Chondrocyte (in vitro differentiated cells): ENCODE data around the gene POLD2. TPM values are rescaled to one million over a fixed set of nuclear protein-coding genes. Genes with fewer than 3 reads are reported as not detected.

Experiments used
- DNase-seq: peaks from one replicate; pipeline ENCODE4 v3.0.0; 2021; ENCODE audit warnings: mixed read lengths, low spot score
- H3K27ac Mint-ChIP-seq: one replicate; pipeline ENCODE4 v1.8.0; 2021; ENCODE audit warnings: mild to moderate bottlenecking, moderate library complexity, mixed read lengths; ENCODE audit not compliant: unreplicated experiment
- H3K27me3 Mint-ChIP-seq: 2 replicates; pipeline ENCODE4 v1.8.0; 2021; ENCODE audit warnings: low read depth, mixed read lengths
- H3K36me3 Mint-ChIP-seq: 2 replicates; pipeline ENCODE4 v1.8.0; 2021; ENCODE audit warnings: low read depth, mixed read lengths
- H3K4me1 Mint-ChIP-seq: 2 replicates; pipeline ENCODE4 v1.8.0; 2021; ENCODE audit warnings: low read depth, mild to moderate bottlenecking, mixed read lengths
- H3K4me3 Mint-ChIP-seq: one replicate; pipeline ENCODE4 v1.8.0; 2021; ENCODE audit warnings: mild to moderate bottlenecking, moderate library complexity, mixed read lengths; ENCODE audit not compliant: unreplicated experiment
- H3K9me3 Mint-ChIP-seq: 2 replicates; pipeline ENCODE4 v1.8.0; 2021; ENCODE audit warnings: low read depth, mixed read lengths
- CTCF ChIP-seq: fragments of 200-600 bp; sonication (generic); IDR thresholded peaks from 2 replicates; pipeline ENCODE4 v1.5.0; 2021; ENCODE audit warnings: antibody characterized with exemption, mild to moderate bottlenecking, moderate library complexity
- total RNA-seq: library from RNA; stranded (reverse); gene quantifications from 3 replicates; pipeline ENCODE4 v1.2.1, GENCODE V29; 2021

The POLD2 gene
- total RNA-seq, 1 donor from 2014 or later = 49.2 TPM

DNA sequence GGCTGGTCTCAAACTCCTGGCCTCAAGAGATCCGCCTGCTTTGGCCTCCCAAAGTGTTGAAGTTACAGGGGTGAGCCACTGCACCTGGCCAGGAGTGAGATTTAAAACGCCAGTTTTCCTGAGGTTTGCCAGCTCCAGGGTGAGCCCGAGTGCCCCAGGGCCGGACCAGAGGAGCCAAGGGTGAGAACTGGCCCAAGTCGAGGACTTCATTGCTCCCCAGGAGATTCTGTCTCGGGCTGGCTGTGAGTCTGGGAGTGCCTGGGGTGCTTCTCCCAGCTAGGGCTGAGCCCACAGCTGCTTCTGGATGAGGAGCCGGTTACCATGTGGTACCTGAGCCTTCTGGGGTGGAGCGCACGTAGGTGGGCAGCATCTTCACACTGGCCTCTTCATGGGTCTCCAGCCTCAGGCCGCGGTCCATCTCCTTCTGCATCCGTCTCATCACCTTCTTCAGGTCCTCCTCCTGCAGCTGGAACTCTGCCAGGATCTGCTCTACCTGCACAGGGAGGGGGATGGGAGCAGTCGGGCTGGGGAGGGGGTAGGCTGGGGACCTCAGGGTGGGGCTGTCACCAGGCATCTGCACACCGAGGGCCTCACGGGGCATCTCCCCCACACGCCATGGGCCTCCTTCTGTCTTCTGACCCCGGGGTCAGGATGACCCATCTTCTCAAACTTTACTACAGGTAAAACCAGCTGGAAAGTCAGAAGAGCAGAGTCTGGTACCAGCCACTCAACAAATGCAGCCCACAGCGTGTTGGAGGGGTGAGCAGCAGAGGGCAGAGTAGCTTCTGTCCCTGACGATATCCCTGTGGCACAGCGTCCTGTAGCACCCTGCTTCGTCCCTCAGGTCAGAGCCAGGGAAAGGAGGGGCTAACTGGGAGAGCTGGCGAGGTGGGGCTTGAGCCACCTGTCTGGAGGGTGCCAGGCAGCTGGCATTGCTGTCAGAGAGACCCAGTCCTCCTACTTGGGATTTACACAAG, 29.9 kb upstream of the POLD2 start:
- no peak for DNase-seq
- no peaks in the 10 kb centered on the region for H3K27me3 Mint-ChIP-seq
- H3K9me3 Mint-ChIP-seq = no peaks in the 10 kb centered on the region
- H3K36me3 Mint-ChIP-seq = no peaks in the 10 kb centered on the region
- no peak overlapping the region for H3K27ac Mint-ChIP-seq
- H3K4me3 Mint-ChIP-seq = no peak overlapping the region
- TF ChIP-seq CTCF = no peak
- H3K4me1 Mint-ChIP-seq = no peaks in the 10 kb centered on the region

DNA sequence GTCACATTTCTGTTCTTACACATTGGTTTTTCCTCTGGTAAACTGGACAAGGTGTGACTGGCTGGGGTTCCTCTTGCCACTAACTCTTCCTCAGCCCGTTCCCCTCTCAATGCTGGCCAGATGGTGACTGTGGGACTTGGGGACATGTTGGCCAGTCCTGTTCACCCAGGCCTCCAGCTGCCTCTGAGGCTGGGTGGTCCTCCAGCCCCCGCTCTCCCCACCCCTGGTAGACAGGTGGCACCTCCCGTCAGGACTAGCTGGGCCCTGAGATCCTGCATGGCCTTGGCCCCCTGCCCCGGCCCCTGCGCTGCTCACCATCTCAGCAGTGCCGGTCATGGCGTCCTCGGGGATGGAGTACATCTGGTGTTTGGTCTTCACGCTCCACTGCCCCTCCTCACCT, 28.6 kb upstream of the POLD2 start:
- Mint-ChIP-seq H3K27ac (no peak overlapping the region), H3K4me3 (no peak overlapping the region), H3K4me1 (no peaks in the 10 kb centered on the region), H3K9me3 (no peaks in the 10 kb centered on the region), H3K27me3 (no peaks in the 10 kb centered on the region), H3K36me3 (no peaks in the 10 kb centered on the region)
- no peak for DNase-seq
- TF ChIP-seq CTCF = no peak

DNA sequence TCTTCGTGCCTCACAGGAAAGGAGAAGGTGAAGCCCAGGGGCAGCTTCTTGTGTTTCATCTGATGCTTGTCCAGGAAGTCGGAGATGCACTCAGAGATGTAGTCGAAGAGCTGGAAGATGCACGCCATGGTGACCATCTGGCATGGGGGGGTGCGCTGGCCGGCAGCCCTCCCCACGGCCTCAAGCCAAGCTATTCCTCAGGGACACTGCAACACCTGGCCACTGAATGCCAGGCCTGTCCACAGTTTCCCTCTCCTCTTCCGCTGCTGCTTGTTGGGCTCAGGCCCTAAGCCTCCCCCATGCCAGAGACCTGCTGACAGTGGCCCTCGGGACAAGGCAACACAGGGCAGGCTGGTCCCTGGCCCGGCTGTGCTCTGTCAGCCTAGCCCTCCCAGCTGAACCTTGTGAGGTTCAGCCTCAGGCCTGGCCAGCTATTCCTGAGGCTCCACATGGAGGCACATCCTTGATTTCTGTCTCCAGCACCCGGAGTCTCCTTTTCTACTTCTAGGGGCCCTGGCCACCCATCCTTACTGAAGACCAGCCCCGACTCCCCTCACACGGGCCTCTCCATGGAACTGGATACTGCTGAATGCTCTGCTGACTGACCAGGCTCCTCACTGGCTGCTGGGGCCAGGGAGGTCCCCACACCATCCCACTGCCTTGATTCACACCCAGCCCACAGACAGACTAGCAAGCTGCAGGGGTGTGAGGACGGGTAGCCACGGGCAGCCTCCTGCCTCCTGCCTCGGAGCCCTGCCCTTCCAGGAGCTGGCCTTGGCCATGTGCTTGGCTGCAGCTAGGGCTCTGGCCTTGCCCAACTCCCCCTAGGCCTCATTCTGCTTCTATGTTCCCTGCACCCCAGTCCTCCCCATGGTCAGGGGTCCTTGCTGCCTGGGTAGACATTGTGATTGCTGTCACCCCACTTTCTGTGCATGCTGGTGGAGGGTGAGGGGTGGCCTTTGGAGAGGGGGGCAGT, 27.9 kb upstream of the POLD2 start:
- Mint-ChIP-seq H3K27me3 (no peaks in the 10 kb centered on the region), H3K27ac (no peak overlapping the region), H3K9me3 (no peaks in the 10 kb centered on the region), H3K4me1 (no peaks in the 10 kb centered on the region), H3K36me3 (no peaks in the 10 kb centered on the region), H3K4me3 (no peak overlapping the region)
- TF ChIP-seq CTCF = no peak
- DNase-seq = no peak

- H3K36me3 Mint-ChIP-seq = no peaks in the 10 kb centered on the region
- H3K9me3 Mint-ChIP-seq = no peaks in the 10 kb centered on the region
- no peak overlapping the region for H3K27ac Mint-ChIP-seq
- H3K4me3 Mint-ChIP-seq = no peak overlapping the region
- H3K27me3 Mint-ChIP-seq = no peaks in the 10 kb centered on the region
- no peak for TF ChIP-seq CTCF
- H3K4me1 Mint-ChIP-seq = no peaks in the 10 kb centered on the region
- DNase-seq = no peak
Observed at GRCh38 chr7:44150466-44150832, 27.1 kb upstream of the POLD2 start.
